ENCODE measurements around the gene AQP4.

The AQP4 gene

GRCh38 chr18:26865557-26865956 is at the start of gene AQP4:
AQP4 (minus strand) TSS chr18:26865707; CDS start chr18:26865689, 18 bp downstream.
- no peak for TF ChIP-seq CTCF (IDR thresholded peaks at IDR 0.05; ENCODE audit: low read depth, low read length, missing control alignments)
- no peak within 1 kb of the TSS for H3K4me3 ChIP-seq (replicated peaks; ENCODE audit: low read depth, low read length)
- no peak for DNase-seq (ENCODE audit: extremely low read depth, low read depth)

GRCh38 chr18:26911840-26912239 is 46.3 kb upstream of the AQP4 start:
- TF ChIP-seq CTCF (IDR thresholded peaks at IDR 0.05; ENCODE audit: low read depth, low read length, missing control alignments): no peak
- no peak overlapping the region for H3K4me3 ChIP-seq (replicated peaks; ENCODE audit: low read depth, low read length)
- no peak for DNase-seq (ENCODE audit: extremely low read depth, low read depth)

GRCh38 chr18:26909599-26910290 is 44.2 kb upstream of the AQP4 start:
- TF ChIP-seq CTCF (IDR thresholded peaks at IDR 0.05; ENCODE audit: low read depth, low read length, missing control alignments): no peak
- DNase-seq (ENCODE audit: extremely low read depth, low read depth): no peak

GRCh38 chr18:26908906-26909305 is 43.4 kb upstream of the AQP4 start:
- H3K4me3 ChIP-seq (replicated peaks; ENCODE audit: low read depth, low read length): no peak overlapping the region
- DNase-seq (ENCODE audit: extremely low read depth, low read depth): no peak
- no peak for TF ChIP-seq CTCF (IDR thresholded peaks at IDR 0.05; ENCODE audit: low read depth, low read length, missing control alignments)

More at GRCh38 chr18:26909599-26910290, 44.2 kb upstream of the AQP4 start:
- no peak overlapping the region for H3K4me3 ChIP-seq (replicated peaks; ENCODE audit: low read depth, low read length)

- DNase-seq (ENCODE audit: extremely low read depth, low read depth): no peak
- H3K4me3 ChIP-seq (replicated peaks; ENCODE audit: low read depth, low read length): no peak overlapping the region
- TF ChIP-seq CTCF (IDR thresholded peaks at IDR 0.05; ENCODE audit: low read depth, low read length, missing control alignments): no peak
Measured at GRCh38 chr18:26902291-26902690, 36.8 kb upstream of the AQP4 start.

GRCh38 chr18:26901020-26901419 is 35.5 kb upstream of the AQP4 start:
- no peak for TF ChIP-seq CTCF (IDR thresholded peaks at IDR 0.05; ENCODE audit: low read depth, low read length, missing control alignments)
- no peak for DNase-seq (ENCODE audit: extremely low read depth, low read depth)
- no peak overlapping the region for H3K4me3 ChIP-seq (replicated peaks; ENCODE audit: low read depth, low read length)

- H3K4me3 ChIP-seq (replicated peaks; ENCODE audit: low read depth, low read length): no peak overlapping the region
- TF ChIP-seq CTCF (IDR thresholded peaks at IDR 0.05; ENCODE audit: low read depth, low read length, missing control alignments): no peak
- DNase-seq (ENCODE audit: extremely low read depth, low read depth): no peak
Measured at GRCh38 chr18:26894426-26894825, 28.9 kb upstream of the AQP4 start.
